H1 (cell line): Measurements from ENCODE around the gene SPPL2B. TPM values are rescaled to one million over a fixed set of nuclear protein-coding genes. Genes with fewer than 3 reads are reported as not detected.

Source experiments
- ASH2L ChIP-seq: fragments of 200-600, 300-600 bp; sonication (generic); IDR thresholded peaks from one replicate; pipeline ENCODE4 v1.7.1; 2017; ENCODE audit warnings: low read length
- CHD2 ChIP-seq: IDR thresholded peaks from 2 replicates; pipeline ENCODE4 v1.6.1; 2012; ENCODE audit warnings: low read length, improper control_type of control experiment
- CHD7 ChIP-seq: fragments of 300-600 bp; sonication (generic); IDR thresholded peaks from 2 replicates; pipeline ENCODE4 v1.7.1; 2012; ENCODE audit warnings: low read length, moderate library complexity, mild to moderate bottlenecking, inconsistent platforms; ENCODE audit not compliant: insufficient replicate concordance
- CTBP2 ChIP-seq: IDR thresholded peaks from 2 replicates; pipeline ENCODE4 v1.7.0; 2011; ENCODE audit warnings: borderline replicate concordance, mild to moderate bottlenecking, moderate library complexity, mixed read lengths, low read length; ENCODE audit not compliant: insufficient read depth, insufficient read length
- KDM4A ChIP-seq: IDR thresholded peaks from one replicate; pipeline ENCODE4 v1.7.1; 2012; ENCODE audit warnings: low read depth, mild to moderate bottlenecking, moderate library complexity, low read length, inconsistent platforms; ENCODE audit not compliant: severe bottlenecking
- polyA plus RNA-seq, 7 experiments: library from polyadenylated mRNA; depleted of rRNA in 3 of 7; stranded (reverse) in 5 of 7; unstranded in 2 of 7; fragments of >200 nt in 5 of 7; fragments of 200-250 nt in 2 of 7; gene quantifications; 1 replicate in 5 of 7; 2 replicates in 1 of 7; 4 replicates in 1 of 7; pipeline versions ENCODE4 v1.2.1 to v1.2.3, GENCODE V29; 2011 to 2013; ENCODE audit warnings: missing spikeins in 2 of 7, mixed read lengths in 2 of 7
- total RNA-seq: library from RNA; stranded (reverse); fragmentation: NEBNext Ultra II Directional; extraction: Animal tissue kit (Norgen Biotek cat#: 25700); gene quantifications from 2 replicates; pipeline ENCODE4 v1.2.1, GENCODE V29; 2021

The SPPL2B gene
- total and polyA plus RNA-seq, 2 of the 8 experiments (the other 6 are each of a cell fraction or from before 2014, with no cell fraction given) = 34.8 to 55.7 TPM

GRCh38 chr19:2309734-2310362, 18.6 kb upstream of the SPPL2B start (continued):
- no peak for TF ChIP-seq CHD7
- TF ChIP-seq CTBP2 = no peak
- no peak for TF ChIP-seq KDM4A
- TF ChIP-seq ASH2L = no peak
- no peak for TF ChIP-seq CHD2
